GM12878 (cell line): ENCODE measurements around the gene CEND1. TPM values are rescaled to one million over a fixed set of nuclear protein-coding genes. Genes with fewer than 3 reads are reported as not detected.

Source experiments
- CREB1 ChIP-seq: IDR thresholded peaks from 2 replicates; pipeline ENCODE4 v1.6.1; 2012; ENCODE audit warnings: low read depth, mild to moderate bottlenecking, inconsistent platforms
- EGR1 ChIP-seq, 2 experiments: IDR thresholded peaks; 1 replicate in 1 of 2; 2 replicates in 1 of 2; pipeline ENCODE4 v1.6.1; 2011 to 2012; ENCODE audit warnings: low read depth in 2 of 2, low read length in 2 of 2, borderline replicate concordance in 1 of 2, mild to moderate bottlenecking in 1 of 2, moderate library complexity in 1 of 2
- HDAC2 ChIP-seq: fragments of 200-600 bp; sonication (generic); IDR thresholded peaks from 2 replicates; pipeline ENCODE4 v1.6.1; 2017
- IKZF1 ChIP-seq: fragments of 450-650 bp; conservative IDR thresholded peaks from 2 replicates; pipeline ENCODE4 v1.6.1; 2017; ENCODE audit warnings: antibody characterized with exemption, mild to moderate bottlenecking
- IKZF2 ChIP-seq, 2 experiments: fragments of 450-650 bp; IDR thresholded peaks; 2 replicates each; pipeline ENCODE4 v1.6.1; 2017; ENCODE audit warnings: mild to moderate bottlenecking in 2 of 2, moderate library complexity in 2 of 2
- IRF3 ChIP-seq: fragments of 450-650 bp; IDR thresholded peaks from 2 replicates; pipeline ENCODE4 v1.6.1; 2014; ENCODE audit warnings: mild to moderate bottlenecking
- KAT2A ChIP-seq: conservative IDR thresholded peaks from 2 replicates; pipeline ENCODE4 v1.6.1; 2011; ENCODE audit warnings: low read depth, low read length; ENCODE audit not compliant: control insufficient read depth
- MXI1 ChIP-seq: fragments of 150-350 bp; IDR thresholded peaks from 2 replicates; pipeline ENCODE4 v1.6.1; 2011; ENCODE audit warnings: low read depth, mild to moderate bottlenecking, inconsistent platforms, low read length, improper control_type of control experiment
- NFIC ChIP-seq: IDR thresholded peaks from 2 replicates; pipeline ENCODE4 v1.6.1; 2012; ENCODE audit warnings: low read depth, mild to moderate bottlenecking, inconsistent platforms, low read length, moderate library complexity
- NFYA ChIP-seq: IDR thresholded peaks from 2 replicates; pipeline ENCODE4 v1.6.1; 2011; ENCODE audit warnings: low read depth, mild to moderate bottlenecking, low read length, improper control_type of control experiment, borderline replicate concordance
- NR2C1 ChIP-seq: fragments of 450-650 bp; IDR thresholded peaks from 2 replicates; pipeline ENCODE4 v1.6.1; 2017; ENCODE audit warnings: antibody characterized with exemption, mild to moderate bottlenecking, moderate library complexity
- POLR2A ChIP-seq: IDR thresholded peaks from 2 replicates; pipeline ENCODE4 v1.6.1; 2011; ENCODE audit warnings: low read depth, mild to moderate bottlenecking, low read length
- REST ChIP-seq: IDR thresholded peaks from 2 replicates; pipeline ENCODE4 v1.6.1; 2012; ENCODE audit warnings: mild to moderate bottlenecking, low read depth, low read length
- SKIL ChIP-seq: fragments of 450-650 bp; IDR thresholded peaks from 2 replicates; pipeline ENCODE4 v1.6.1; 2017; ENCODE audit warnings: mild to moderate bottlenecking, low read depth, inconsistent platforms; ENCODE audit not compliant: poor library complexity, severe bottlenecking
- SPI1 ChIP-seq: IDR thresholded peaks from 2 replicates; pipeline ENCODE4 v1.6.1; 2011; ENCODE audit warnings: low read depth, mild to moderate bottlenecking, low read length, moderate library complexity, borderline replicate concordance; ENCODE audit not compliant: insufficient read depth
- TARDBP ChIP-seq: IDR thresholded peaks from 2 replicates; pipeline ENCODE4 v1.6.1; 2016; ENCODE audit warnings: borderline replicate concordance
- WRNIP1 ChIP-seq: IDR thresholded peaks from 2 replicates; pipeline ENCODE4 v1.6.1; 2011; ENCODE audit warnings: low read depth, low read length, improper control_type of control experiment, borderline replicate concordance
- YBX1 ChIP-seq: fragments of 450-650 bp; IDR thresholded peaks from 2 replicates; pipeline ENCODE4 v1.6.1; 2016; ENCODE audit warnings: antibody characterized with exemption
- ZBTB33 ChIP-seq: fragments of 450-650 bp; IDR thresholded peaks from 2 replicates; pipeline ENCODE4 v1.6.1; 2017; ENCODE audit warnings: mild to moderate bottlenecking
- ZNF622 ChIP-seq: fragments of 450-650 bp; IDR thresholded peaks from 2 replicates; pipeline ENCODE4 v1.6.1; 2017; ENCODE audit warnings: mild to moderate bottlenecking, inconsistent platforms
- polyA plus RNA-seq, 11 experiments: library from polyadenylated mRNA; depleted of rRNA in 4 of 11; unstranded in 6 of 11; stranded (reverse) in 5 of 11; fragments of >200 nt; fragmentation: Nextera tagmentation in 4 of 11; fragmentation: Illumina TruSeq in 1 of 11; extraction: Ambion mirVana in 4 of 11; extraction: Trizol in 1 of 11; gene quantifications; 1 replicate in 1 of 11; 2 replicates in 10 of 11; pipeline versions ENCODE4 v1.2.1 to v1.2.3, GENCODE V29; 2011 to 2016; ENCODE audit warnings: inconsistent platforms in 2 of 11, missing spikeins in 2 of 11, low read depth in 1 of 11
- total RNA-seq, 4 experiments: library from RNA; depleted of rRNA in 3 of 4; stranded (reverse); fragments of >200 nt in 3 of 4; fragmentation: Illumina TruSeq in 1 of 4; extraction: Trizol in 1 of 4; gene quantifications; 2 replicates each; pipeline versions ENCODE4 v1.2.1 to v1.2.3, GENCODE V29; 2013 to 2021

The CEND1 gene
- total and polyA plus RNA-seq, 10 of the 15 experiments (the other 5 are each of a cell fraction or from before 2014, with no cell fraction given) = 0.31 to 13.6 (median 7.2) TPM; not detected in 1

GRCh38 chr11:795634-796564, 6.0 kb upstream of the CEND1 start (continued):
- TF ChIP-seq REST = no peak
- TF ChIP-seq YBX1 = no peak
- TF ChIP-seq IKZF2 (IDR thresholded peaks at IDR 0.05) = peak; percentile 25 to 40; a peak in 1 of 4 replicates
- no peak for TF ChIP-seq KAT2A
- TF ChIP-seq WRNIP1 = no peak
- TF ChIP-seq NR2C1 = no peak
- TF ChIP-seq ZBTB33 = no peak
- no peak for TF ChIP-seq SPI1
- TF ChIP-seq EGR1 (IDR thresholded peaks at IDR 0.05; ENCODE audit: borderline replicate concordance in 1 of 2, low read depth in 2 of 2, low read length in 2 of 2) = 0 out of 3 replicates have a peak, but pooled peaks of 1 of the 2 experiments have one; percentile 4
- no peak for TF ChIP-seq MXI1
- no peak for TF ChIP-seq TARDBP
- no peak for TF ChIP-seq SKIL
- TF ChIP-seq IKZF1 = peak; percentile 52
- TF ChIP-seq CREB1 = no peak
- TF ChIP-seq IRF3 = no peak
- TF ChIP-seq NFYA = no peak
- no peak for TF ChIP-seq ZNF622
- TF ChIP-seq HDAC2 = no peak
- peak; percentile 77 for TF ChIP-seq POLR2A
- TF ChIP-seq NFIC = no peak
